SK-N-SH (cell line): ENCODE results near the gene WIPF2. TPM values are rescaled to one million over a fixed set of nuclear protein-coding genes. Genes with fewer than 3 reads are reported as not detected.

Experiments
- CTCF ChIA-PET: fragments of 300-600, 350-600 bp; formaldehyde crosslinking; extraction: SDS; loops from one replicate; lab custom pipeline; 2021; lab: Yijun Ruan, JAX
- POLR2A ChIA-PET: fragments of 350-600 bp; sonication (Branson Sonifier 250); formaldehyde crosslinking; extraction: SDS; loops from one replicate; lab custom pipeline; 2020; ENCODE audit warnings: antibody characterized with exemption, inconsistent platforms; lab: Yijun Ruan, JAX
- DNase-seq: peaks from one replicate; pipeline ENCODE4 v3.0.0; 2012
- H2AFZ ChIP-seq: fragments of 200-600 bp; sonication (generic); 2 replicates; pipeline ENCODE4 v1.8.1; 2016; ENCODE audit warnings: antibody characterized with exemption, mild to moderate bottlenecking, low read depth
- H3F3A ChIP-seq: fragments of 200-600 bp; sonication (generic); replicated peaks from 2 replicates; pipeline ENCODE3; 2016; ENCODE audit warnings: antibody characterized with exemption, mild to moderate bottlenecking; ENCODE audit not compliant: insufficient read depth
- H3K27ac ChIP-seq, 2 experiments: fragments of 200-500 bp in 1 of 2; fragments of 200-600 bp in 1 of 2; sonication (Bioruptor generic) in 1 of 2; sonication (generic), shearing (Covaris generic) in 1 of 2; 2 replicates each; pipeline versions ENCODE4 v1.5.1 to v1.6.1; 2014 to 2016; ENCODE audit warnings: low read depth in 2 of 2, inconsistent platforms in 1 of 2, low read length in 1 of 2, mild to moderate bottlenecking in 1 of 2, mixed read lengths in 1 of 2
- H3K27me3 ChIP-seq: fragments of 200-600 bp; sonication (generic), shearing (Covaris generic); 2 replicates; pipeline ENCODE4 v1.6.1; 2016; ENCODE audit warnings: mixed run types; ENCODE audit not compliant: insufficient read depth
- H3K36me3 ChIP-seq, 2 experiments: fragments of 200-500 bp in 1 of 2; fragments of 200-600 bp in 1 of 2; sonication (Bioruptor generic) in 1 of 2; sonication (generic) in 1 of 2; replicated peaks in 1 of 2; 2 replicates each; pipeline versions ENCODE3 to v1.5.1; 2014 to 2016; ENCODE audit warnings: low read length in 1 of 2, mild to moderate bottlenecking in 1 of 2; ENCODE audit not compliant: insufficient read depth in 2 of 2, control insufficient read depth in 1 of 2
- H3K4me1 ChIP-seq, 2 experiments: fragments of 200-500 bp in 1 of 2; fragments of 200-600 bp in 1 of 2; sonication (Bioruptor generic) in 1 of 2; sonication (generic), shearing (Covaris generic) in 1 of 2; 2 replicates each; pipeline versions ENCODE4 v1.5.1 to v1.6.1; 2014 to 2016; ENCODE audit warnings: low read depth in 1 of 2, low read length in 1 of 2, mixed run types in 1 of 2; ENCODE audit not compliant: insufficient read depth in 2 of 2, control insufficient read depth in 1 of 2
- H3K4me2 ChIP-seq: fragments of 200-600 bp; sonication (generic), shearing (Covaris generic); 2 replicates; pipeline ENCODE4 v1.6.1; 2017; ENCODE audit warnings: mixed run types
- H3K4me3 ChIP-seq, 2 experiments: fragments of 200-500 bp in 1 of 2; fragments of 200-600 bp in 1 of 2; sonication (Bioruptor generic) in 1 of 2; sonication (generic), shearing (Covaris generic) in 1 of 2; 2 replicates each; pipeline versions ENCODE4 v1.5.1 to v1.8.1; 2014 to 2016; ENCODE audit warnings: low read depth in 2 of 2, inconsistent platforms in 1 of 2, low read length in 1 of 2, mild to moderate bottlenecking in 1 of 2, mixed read lengths in 1 of 2, moderate library complexity in 1 of 2
- H3K79me2 ChIP-seq: fragments of 200-600 bp; sonication (generic); 2 replicates; pipeline ENCODE4 v1.8.1; 2017; ENCODE audit warnings: mild to moderate bottlenecking; ENCODE audit not compliant: insufficient read depth
- H3K9ac ChIP-seq: fragments of 200-600 bp; sonication (generic); 2 replicates; pipeline ENCODE4 v1.6.1; 2017; ENCODE audit warnings: mixed run types
- H3K9me2 ChIP-seq: fragments of 200-600 bp; sonication (generic); 2 replicates; pipeline ENCODE4 v1.6.1; 2017; ENCODE audit warnings: mixed run types
- H3K9me3 ChIP-seq: fragments of 200-600 bp; sonication (generic); 2 replicates; pipeline ENCODE4 v1.6.1; 2017; ENCODE audit warnings: mixed run types, mild to moderate bottlenecking, moderate library complexity
- H4K20me1 ChIP-seq: fragments of 200-600 bp; sonication (generic); 2 replicates; pipeline ENCODE4 v1.6.1; 2017; ENCODE audit warnings: mild to moderate bottlenecking, mixed run types; ENCODE audit not compliant: insufficient read depth
- CTCF ChIP-seq: fragments of 200-600 bp; sonication (generic); IDR thresholded peaks from 2 replicates; pipeline ENCODE4 v1.6.1; 2017; ENCODE audit warnings: antibody characterized with exemption, mild to moderate bottlenecking, moderate library complexity
- EP300 ChIP-seq, 2 experiments: IDR thresholded peaks; 2 replicates each; pipeline versions ENCODE4 v1.4.0 to v1.6.1; 2012; ENCODE audit warnings: borderline replicate concordance in 1 of 2, low read depth in 1 of 2, low read length in 1 of 2
- EZH2phosphoT487 ChIP-seq: fragments of 200-600 bp; sonication (generic); IDR thresholded peaks from 2 replicates; pipeline ENCODE4 v1.6.1; 2017; ENCODE audit warnings: low read depth, mixed run types, mild to moderate bottlenecking, antibody characterized with exemption, moderate library complexity, borderline replicate concordance
- FOXM1 ChIP-seq: IDR thresholded peaks from 2 replicates; pipeline ENCODE4 v1.4.0; 2012; ENCODE audit warnings: low read depth, mild to moderate bottlenecking
- GABPA ChIP-seq: IDR thresholded peaks from 2 replicates; pipeline ENCODE4 v1.4.0; 2012; ENCODE audit warnings: low read depth, mild to moderate bottlenecking
- GATA2 ChIP-seq: sonication (generic); formaldehyde crosslinking; IDR thresholded peaks from 2 replicates; pipeline ENCODE4 v1.5.0; 2020; ENCODE audit warnings: mild to moderate bottlenecking, missing genetic modification reagents
- IRF3 ChIP-seq: fragments of 150-350 bp; IDR thresholded peaks from 2 replicates; pipeline ENCODE4 v1.6.1; 2016; ENCODE audit warnings: mild to moderate bottlenecking, low read depth, low read length
- JUND ChIP-seq: IDR thresholded peaks from 2 replicates; pipeline ENCODE4 v1.4.0; 2012
- PBX3 ChIP-seq: IDR thresholded peaks from 2 replicates; pipeline ENCODE4; 2012
- POLR2AphosphoS5 ChIP-seq: IDR thresholded peaks from 2 replicates; pipeline ENCODE4 v1.6.1; 2012; ENCODE audit warnings: low read depth, low read length
- RCOR1 ChIP-seq: fragments of 150-350 bp; IDR thresholded peaks from 2 replicates; pipeline ENCODE4 v1.6.1; 2017; ENCODE audit warnings: antibody characterized with exemption, low read length
- REST ChIP-seq: IDR thresholded peaks from 2 replicates; pipeline ENCODE4 v1.6.1; 2012; ENCODE audit warnings: mild to moderate bottlenecking, low read depth, low read length, moderate library complexity
- RFX5 ChIP-seq: IDR thresholded peaks from 2 replicates; pipeline ENCODE4 v1.6.1; 2012; ENCODE audit warnings: mild to moderate bottlenecking, improper control_type of control experiment, low read length
- RXRA ChIP-seq: IDR thresholded peaks from 2 replicates; pipeline ENCODE4 v1.4.0; 2012; ENCODE audit warnings: low read depth, mild to moderate bottlenecking, borderline replicate concordance
- SIN3A ChIP-seq: IDR thresholded peaks from 2 replicates; pipeline ENCODE4 v1.6.1; 2012; ENCODE audit warnings: low read depth, mild to moderate bottlenecking, low read length, moderate library complexity, borderline replicate concordance
- TAF1 ChIP-seq: IDR thresholded peaks from 2 replicates; pipeline ENCODE4 v1.6.1; 2012; ENCODE audit warnings: low read depth, mild to moderate bottlenecking, low read length, moderate library complexity, borderline replicate concordance
- TCF12 ChIP-seq: IDR thresholded peaks from 2 replicates; pipeline ENCODE4 v1.4.0; 2012
- TEAD4 ChIP-seq: IDR thresholded peaks from 2 replicates; pipeline ENCODE4 v1.4.0; 2012; ENCODE audit warnings: mild to moderate bottlenecking, borderline replicate concordance; ENCODE audit not compliant: insufficient read depth
- YY1 ChIP-seq: IDR thresholded peaks from 2 replicates; pipeline ENCODE4 v1.4.0; 2012; ENCODE audit warnings: low read depth, mild to moderate bottlenecking
- ZBTB33 ChIP-seq: IDR thresholded peaks from 2 replicates; pipeline ENCODE4 v1.4.0; 2012; ENCODE audit warnings: low read depth, borderline replicate concordance
- WGBS: methylation state at CpG from one replicate; pipeline ENCODE4 v1.1.6; 2017; ENCODE audit warnings: low lambda C conversion rate; 5-methylcytosine and 5-hydroxymethylcytosine counted together
- polyA plus RNA-seq, 3 experiments: library from polyadenylated mRNA; depleted of rRNA; stranded (reverse); fragments of >200 nt; gene quantifications; 2 replicates each; pipeline ENCODE4 v1.2.3, GENCODE V29; 2012

Gene WIPF2
- polyA plus RNA-seq, 1 of the 3 experiments (the other 2 are of a cell fraction): 6.8 TPM

GRCh38 chr17:40331743-40332641 lies 112.9 kb downstream of the WIPF2 start:
- CTCF ChIA-PET: interaction anchor here (0.9 to 57.6 kb wide), 10 partner anchors 7 to 228 kb away, joined by 3 to 1706 read pairs (median 5); partner anchors contain the start of genes CDC6 and RARA
- H3K79me2 ChIP-seq: peaks cover 98% of the 10 kb centered on the region
- TF ChIP-seq EP300 (IDR thresholded peaks at IDR 0.05; ENCODE audit: borderline replicate concordance in 1 of 2, low read depth in 1 of 2, low read length in 1 of 2) (peak; percentile 76 to 94; a peak in 3 of 4 replicates), ZBTB33 (no peak), IRF3 (no peak), GABPA (no peak), YY1 (no peak), CTCF (no peak), REST (no peak), GATA2 (peak; percentile 55; the same call in 1 of the 2 replicates), TEAD4 (peak; percentile 69; the same call in 1 of the 2 replicates), RCOR1 (peak; percentile 83), EZH2phosphoT487 (no peak), RFX5 (no peak), SIN3A (peak; percentile 57; the same call in 1 of the 2 replicates), FOXM1 (peak; percentile 40; the same call in 1 of the 2 replicates), JUND (no peak), PBX3 (peak; percentile 58), TCF12 (peak; percentile 91), TAF1 (no peak), POLR2AphosphoS5 (peak; percentile 72; the same call in 1 of the 2 replicates), RXRA (peak; percentile 82)

More at GRCh38 chr17:40331743-40332641, 112.9 kb downstream of the WIPF2 start:
- WGBS: 20% methylated on average over 2 of the region's 22 CpGs
- Histone ChIP-seq H2AFZ (no peak overlapping the region), H3K9ac (peak overlapping the region; percentile 31; the same call in 1 of the 2 replicates), H3K9me3 (no peaks in the 10 kb centered on the region), H3K36me3 (peaks cover 4 to 21% of the 10 kb centered on the region in 2 experiments), H3K9me2 (no peaks in the 10 kb centered on the region), H3K4me2 (peak overlapping the region; percentile 85), H3F3A (peaks cover 19% of the 10 kb centered on the region), H3K4me1 (peaks cover 55 to 73% of the 10 kb centered on the region in 2 experiments), H3K4me3 (no peak overlapping the region; a peak in 1 of 4 replicates), H4K20me1 (peaks cover 54% of the 10 kb centered on the region), H3K27me3 (no peaks in the 10 kb centered on the region), H3K27ac (peak overlapping the region; percentile 81 to 98)
- DNase-seq: peak; percentile 97
- POLR2A ChIA-PET: interaction anchor here (0.6 to 3.2 kb wide), 10 partner anchors 10 to 81 kb away, joined by 3 to 27 read pairs (median 5); no protein-coding TSS in a partner anchor
